ENCODE measurements around the gene ITM2C.

Gene ITM2C

GRCh38 chr2:230874456-230874855 is 9.7 kb downstream of the ITM2C start:
- CTCF ChIA-PET, result no interaction called here
- Histone ChIP-seq H3K27ac (ENCODE audit: extremely low read depth, low read depth, low read length) (no peak overlapping the region), H3K4me3 (ENCODE audit: low read depth, low read length) (no peak overlapping the region)

GRCh38 chr2:230874876-230875275 is 10.1 kb downstream of the ITM2C start:
- ChIA-PET POLR2A (no interaction called here), CTCF (no interaction called here)
- Histone ChIP-seq H3K27ac (ENCODE audit: extremely low read depth, low read depth, low read length) (no peak overlapping the region), H3K36me3 (ENCODE audit: control insufficient read depth in 2 of 2, insufficient read depth in 1 of 2, low read length in 2 of 2) (peaks cover 0 to 75% of the 10 kb centered on the region in 2 experiments; a peak in 2 of 3 replicates), H3K9me3 (ENCODE audit: control insufficient read depth, insufficient read depth, low read depth, low read length) (no peaks in the 10 kb centered on the region), H3K4me1 (ENCODE audit: control insufficient read depth, insufficient read depth, low read length) (peaks cover 6% of the 10 kb centered on the region; the same call in 1 of the 2 replicates), H3K4me3 (ENCODE audit: low read depth, low read length) (no peak overlapping the region)
- no peak for TF ChIP-seq YY1 (tag by site-specific recombination; IDR thresholded peaks at IDR 0.05)
- no peak for TF ChIP-seq ZNF664 (tag by site-specific recombination; IDR thresholded peaks at IDR 0.05)
- no peak for TF ChIP-seq ZNF366 (tag by site-specific recombination; conservative IDR thresholded peaks at IDR 0.05)
- TF ChIP-seq ZNF10 (tag by site-specific recombination; IDR thresholded peaks at IDR 0.05), result no peak

More at GRCh38 chr2:230874456-230874855, 9.7 kb downstream of the ITM2C start:
- Histone ChIP-seq H3K9me3 (ENCODE audit: control insufficient read depth, insufficient read depth, low read depth, low read length) (no peaks in the 10 kb centered on the region), H3K36me3 (ENCODE audit: control insufficient read depth in 2 of 2, insufficient read depth in 1 of 2, low read length in 2 of 2) (peaks cover 0 to 71% of the 10 kb centered on the region in 2 experiments; a peak in 2 of 3 replicates), H3K4me1 (ENCODE audit: control insufficient read depth, insufficient read depth, low read length) (peaks cover 7% of the 10 kb centered on the region; the same call in 1 of the 2 replicates)
- POLR2A ChIA-PET, result no interaction called here
- TF ChIP-seq ZNF677 (tag by site-specific recombination; IDR thresholded peaks at IDR 0.05), result no peak
- TF ChIP-seq, protein P1, sequence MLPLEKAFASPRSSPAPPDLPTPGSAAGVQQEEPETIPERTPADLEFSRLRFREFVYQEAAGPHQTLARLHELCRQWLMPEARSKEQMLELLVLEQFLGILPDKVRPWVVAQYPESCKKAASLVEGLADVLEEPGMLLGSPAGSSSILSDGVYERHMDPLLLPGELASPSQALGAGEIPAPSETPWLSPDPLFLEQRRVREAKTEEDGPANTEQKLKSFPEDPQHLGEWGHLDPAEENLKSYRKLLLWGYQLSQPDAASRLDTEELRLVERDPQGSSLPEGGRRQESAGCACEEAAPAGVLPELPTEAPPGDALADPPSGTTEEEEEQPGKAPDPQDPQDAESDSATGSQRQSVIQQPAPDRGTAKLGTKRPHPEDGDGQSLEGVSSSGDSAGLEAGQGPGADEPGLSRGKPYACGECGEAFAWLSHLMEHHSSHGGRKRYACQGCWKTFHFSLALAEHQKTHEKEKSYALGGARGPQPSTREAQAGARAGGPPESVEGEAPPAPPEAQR (tag by site-specific recombination; IDR thresholded peaks at IDR 0.05), result no peak
- no peak for TF ChIP-seq ZNF670 (tag by site-specific recombination; IDR thresholded peaks at IDR 0.05; ENCODE audit: low read depth)
- no peak for TF ChIP-seq ZNF214 (tag by site-specific recombination; IDR thresholded peaks at IDR 0.05; ENCODE audit: borderline replicate concordance)
- no peak for TF ChIP-seq YY2 (tag by site-specific recombination; IDR thresholded peaks at IDR 0.05)
- TF ChIP-seq REST (tag by site-specific recombination; IDR thresholded peaks at IDR 0.05), result no peak
- no peak for TF ChIP-seq MYNN (tag by site-specific recombination; IDR thresholded peaks at IDR 0.05; ENCODE audit: borderline replicate concordance)
- no peak for TF ChIP-seq ZNF239 (tag by site-specific recombination; IDR thresholded peaks at IDR 0.05)
- TF ChIP-seq ZNF423 (tag by site-specific recombination; IDR thresholded peaks at IDR 0.05), result no peak
- no peak for TF ChIP-seq ZNF16 (tag by site-specific recombination; IDR thresholded peaks at IDR 0.05; ENCODE audit: low read depth)
- TF ChIP-seq, protein P2, sequence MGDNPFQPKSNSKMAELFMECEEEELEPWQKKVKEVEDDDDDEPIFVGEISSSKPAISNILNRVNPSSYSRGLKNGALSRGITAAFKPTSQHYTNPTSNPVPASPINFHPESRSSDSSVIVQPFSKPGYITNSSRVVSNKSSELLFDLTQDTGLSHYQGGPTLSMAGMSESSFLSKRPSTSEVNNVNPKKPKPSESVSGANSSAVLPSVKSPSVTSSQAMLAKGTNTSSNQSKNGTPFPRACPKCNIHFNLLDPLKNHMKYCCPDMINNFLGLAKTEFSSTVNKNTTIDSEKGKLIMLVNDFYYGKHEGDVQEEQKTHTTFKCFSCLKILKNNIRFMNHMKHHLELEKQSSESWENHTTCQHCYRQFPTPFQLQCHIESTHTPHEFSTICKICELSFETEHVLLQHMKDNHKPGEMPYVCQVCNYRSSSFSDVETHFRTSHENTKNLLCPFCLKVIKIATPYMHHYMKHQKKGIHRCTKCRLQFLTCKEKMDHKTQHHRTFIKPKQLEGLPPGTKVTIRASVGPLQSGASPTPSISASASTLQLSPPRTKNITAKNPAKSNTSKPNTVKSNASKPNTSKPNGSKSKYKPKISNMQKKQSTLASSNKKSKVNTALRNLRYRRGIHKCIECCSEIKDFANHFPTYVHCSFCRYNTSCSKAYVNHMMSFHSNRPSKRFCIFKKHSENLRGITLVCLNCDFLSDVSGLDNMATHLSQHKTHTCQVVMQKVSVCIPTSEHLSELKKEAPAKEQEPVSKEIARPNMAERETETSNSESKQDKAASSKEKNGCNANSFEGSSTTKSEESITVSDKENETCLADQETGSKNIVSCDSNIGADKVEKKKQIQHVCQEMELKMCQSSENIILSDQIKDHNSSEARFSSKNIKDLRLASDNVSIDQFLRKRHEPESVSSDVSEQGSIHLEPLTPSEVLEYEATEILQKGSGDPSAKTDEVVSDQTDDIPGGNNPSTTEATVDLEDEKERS (tag by site-specific recombination; IDR thresholded peaks at IDR 0.05), result no peak
- no peak for TF ChIP-seq ZNF350 (tag by site-specific recombination; IDR thresholded peaks at IDR 0.05)
- no peak for TF ChIP-seq OSR2 (tag by site-specific recombination; IDR thresholded peaks at IDR 0.05)
- no peak for TF ChIP-seq ZNF10 (tag by site-specific recombination; IDR thresholded peaks at IDR 0.05)
- TF ChIP-seq ZNF623 (tag by site-specific recombination; IDR thresholded peaks at IDR 0.05), result no peak

Data from HEK293 (cell line).